Hematopoietic multipotent progenitor cell (in vitro differentiated cells): ENCODE results near the gene AMOT. TPM values are rescaled to one million over a fixed set of nuclear protein-coding genes. Genes with fewer than 3 reads are reported as not detected.

Experiments used
- DNase-seq, 3 donors: peaks; one replicate each; pipeline ENCODE4 v3.0.0-alpha.2; 2011 to 2015; ENCODE audit warnings: low read depth in 2 of 3, low spot score in 2 of 3
- small RNA-seq: library from RNA; depleted of rRNA; stranded (forward); fragments of <200 nt; gene quantifications from one replicate; pipeline ENCODE3, GENCODE V24; 2012
- total RNA-seq: library from RNA; depleted of rRNA; stranded (reverse); fragments of >200 nt; gene quantifications from one replicate; pipeline ENCODE4 v1.2.3, GENCODE V29; 2012

AMOT gene
- total RNA-seq, 1 donor: 8.3 TPM

DNA sequence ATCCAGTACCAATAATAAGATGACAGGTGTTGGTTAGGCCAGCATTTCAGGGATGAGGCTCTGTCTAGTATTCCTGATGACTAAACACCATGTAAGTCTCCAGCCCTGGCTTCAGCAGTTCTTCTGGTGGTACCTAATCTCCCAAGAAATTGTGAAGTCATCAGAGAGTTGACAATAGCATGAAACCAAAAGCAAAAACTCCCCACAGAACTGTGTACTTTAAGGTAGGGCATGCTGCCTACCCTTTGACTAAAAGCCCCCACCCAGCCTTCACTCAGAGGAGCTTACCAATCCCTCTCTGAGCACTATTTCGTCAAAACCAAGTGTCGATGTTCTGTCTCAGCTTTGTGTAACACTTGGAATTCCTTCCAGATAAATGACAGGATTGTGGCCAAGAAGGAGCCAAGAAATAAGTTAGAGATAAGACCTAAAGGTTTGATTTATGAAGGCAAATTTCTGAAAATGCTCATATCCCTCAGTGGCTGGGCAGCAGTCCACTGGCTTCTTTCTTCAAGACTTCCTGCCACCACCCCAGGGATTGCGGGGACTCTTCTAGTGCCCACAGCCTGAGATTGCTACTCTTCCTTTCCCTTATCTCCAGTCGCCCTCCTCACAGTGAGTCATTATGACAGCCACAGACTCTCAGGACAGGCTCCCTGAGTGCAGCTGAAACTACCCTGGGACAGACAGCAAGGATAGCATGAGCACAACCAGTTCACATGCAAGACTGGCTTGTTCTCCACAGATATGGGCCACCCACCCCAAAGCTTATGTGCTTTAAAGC is 93.6 kb downstream of the AMOT start:
- no peak for DNase-seq

GRCh38 chrX:112738347-112739033 is 102.1 kb downstream of the AMOT start:
- DNase-seq: no peak

- no peak for DNase-seq
These were observed 104.3 kb downstream of the AMOT start for GRCh38 chrX:112736310-112736709.

DNA sequence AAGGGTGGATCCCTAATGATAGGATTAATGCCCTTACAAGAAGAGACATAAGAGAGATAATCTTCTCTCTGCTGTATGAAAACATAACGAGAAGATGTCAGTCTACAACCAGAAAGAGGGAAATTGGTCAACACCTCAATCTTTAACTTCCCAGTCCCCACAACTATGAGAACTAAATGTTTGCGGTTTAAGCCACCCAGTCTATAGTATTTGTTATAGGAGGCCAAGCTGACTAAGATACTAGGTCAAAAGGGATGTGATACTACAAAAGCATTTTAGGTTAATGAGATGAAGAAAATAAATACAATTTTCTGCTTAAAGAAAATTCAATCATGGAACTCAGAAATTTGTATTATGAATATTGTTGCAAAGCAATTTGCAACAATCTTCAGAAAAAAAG is 105.5 kb downstream of the AMOT start:
- DNase-seq: no peak

DNA sequence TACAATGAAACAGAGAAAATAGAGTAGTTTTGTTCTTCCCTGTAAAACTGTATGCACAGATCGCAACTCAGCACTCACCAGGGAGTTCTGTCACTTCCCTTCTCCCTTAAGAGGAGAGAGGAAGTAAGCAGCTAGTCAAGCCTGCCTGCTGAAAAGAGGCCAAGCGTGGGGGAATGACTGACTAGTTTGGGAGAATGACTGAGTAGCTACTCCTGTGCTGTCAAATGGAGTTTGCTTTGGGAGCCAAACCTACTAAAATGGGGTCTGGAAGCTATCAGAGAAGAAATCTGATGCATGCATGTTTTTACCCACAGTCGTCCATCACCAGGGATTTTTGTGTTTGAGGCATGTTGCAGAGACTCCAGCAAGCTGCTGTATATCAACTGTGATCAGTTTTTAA is 106.3 kb downstream of the AMOT start:
- DNase-seq: peak in 1 of 3 donors; percentile 8

GRCh38 chrX:112731793-112732192 is 108.8 kb downstream of the AMOT start:
- peak in 1 of 3 donors; percentile 30 for DNase-seq

Small RNAs within 50 kb of the gene (small RNA-seq; reads per million reads assigned to genes)
- not detected for gene RN7SL266P

Other genes with a start within 250 kb of the AMOT start
- under 0.01 TPM for gene LHFPL1, start 160.9 kb downstream of the AMOT start, total RNA-seq